Smooth muscle cell (in vitro differentiated cells): Measurements from ENCODE around the gene GPNMB. TPM values are rescaled to one million over a fixed set of nuclear protein-coding genes. Genes with fewer than 3 reads are reported as not detected.

Source experiments
- DNase-seq: peaks from one replicate; lab custom pipeline; 2025; ENCODE audit not compliant: unreplicated experiment; lab: John Stamatoyannopoulos, UW
- H2AFZ ChIP-seq: fragments of 200-600 bp; sonication (generic); 2 replicates; pipeline ENCODE4 v1.6.0; 2016; ENCODE audit warnings: antibody characterized with exemption, low read depth, mild to moderate bottlenecking
- H3F3A ChIP-seq: fragments of 200-600 bp; sonication (generic); 2 replicates; pipeline ENCODE4 v1.6.0; 2017; ENCODE audit warnings: antibody characterized with exemption, low read depth
- H3K27ac ChIP-seq: fragments of 200-600 bp; sonication (generic); 2 replicates; pipeline ENCODE4 v1.5.1; 2016; ENCODE audit warnings: low read depth, mild to moderate bottlenecking
- H3K27me3 ChIP-seq: fragments of 200-600 bp; sonication (generic); 2 replicates; pipeline ENCODE4 v1.6.1; 2016; ENCODE audit warnings: low read depth, mild to moderate bottlenecking
- H3K36me3 ChIP-seq: fragments of 200-600 bp; sonication (generic); 2 replicates; pipeline ENCODE4 v1.5.1; 2016; ENCODE audit warnings: low read depth
- H3K4me1 ChIP-seq: fragments of 200-600 bp; sonication (generic); 2 replicates; pipeline ENCODE4 v1.5.1; 2016; ENCODE audit warnings: low read depth
- H3K4me2 ChIP-seq: fragments of 200-600 bp; sonication (generic); 2 replicates; pipeline ENCODE4 v1.6.0; 2016; ENCODE audit warnings: mild to moderate bottlenecking
- H3K4me3 ChIP-seq: fragments of 200-600 bp; sonication (generic); 2 replicates; pipeline ENCODE4 v1.5.1; 2016; ENCODE audit warnings: mild to moderate bottlenecking
- H3K79me2 ChIP-seq: fragments of 200-600 bp; sonication (generic); 2 replicates; pipeline ENCODE4 v1.6.0; 2016; ENCODE audit warnings: low read depth, mild to moderate bottlenecking
- H3K9ac ChIP-seq: fragments of 200-600 bp; sonication (generic); 2 replicates; pipeline ENCODE4 v1.6.0; 2016; ENCODE audit warnings: low read depth
- H3K9me3 ChIP-seq: fragments of 200-600 bp; sonication (generic); replicated peaks from 2 replicates; pipeline ENCODE4 v1.5.1; 2016; ENCODE audit warnings: low read depth
- H4K20me1 ChIP-seq: fragments of 200-600 bp; sonication (generic); 2 replicates; pipeline ENCODE4 v1.6.0; 2016; ENCODE audit warnings: low read depth
- CTCF ChIP-seq: fragments of 200-600 bp; sonication (generic); IDR thresholded peaks from 2 replicates; pipeline ENCODE4 v1.5.1; 2017; ENCODE audit warnings: borderline replicate concordance, mild to moderate bottlenecking, antibody characterized with exemption; ENCODE audit not compliant: insufficient read depth, poor library complexity, severe bottlenecking
- WGBS: methylation state at CpG from one replicate; pipeline ENCODE4 v1.1.7; 2016; ENCODE audit warnings: low lambda C conversion rate; 5-methylcytosine and 5-hydroxymethylcytosine counted together
- polyA plus RNA-seq: library from polyadenylated mRNA; unstranded; fragments of >200 nt; fragmentation: Nextera tagmentation; extraction: Ambion mirVana; gene quantifications from 2 replicates; pipeline ENCODE4 v1.2.1, GENCODE V29; 2016
- total RNA-seq: library from RNA; depleted of rRNA; stranded (reverse); fragments of >200 nt; gene quantifications from 2 replicates; pipeline ENCODE4 v1.2.3, GENCODE V29; 2014

Gene GPNMB
- total and polyA plus RNA-seq, 2 experiments from 2014 or later, result 13.6 to 26.1 TPM

- no peaks in the 10 kb centered on the region for H3K36me3 ChIP-seq
- no peak overlapping the region for H3K4me3 ChIP-seq
- no peaks in the 10 kb centered on the region for H4K20me1 ChIP-seq
- no peak overlapping the region for H2AFZ ChIP-seq
- H3K9ac ChIP-seq, result no peak overlapping the region
- no peaks in the 10 kb centered on the region for H3K9me3 ChIP-seq
- no peak overlapping the region for H3K4me2 ChIP-seq
- no peak for TF ChIP-seq CTCF
- peaks cover 6% of the 10 kb centered on the region for H3K4me1 ChIP-seq
- no peaks in the 10 kb centered on the region for H3K79me2 ChIP-seq
- no peak for DNase-seq
- no peaks in the 10 kb centered on the region for H3K27me3 ChIP-seq
- H3F3A ChIP-seq, result peaks cover 11% of the 10 kb centered on the region
- no peak overlapping the region for H3K27ac ChIP-seq
- 89% methylated on average over 3 of the region's 3 CpGs for WGBS
Observed at GRCh38 chr7:23276947-23277346, 30.4 kb downstream of the GPNMB start.

DNA sequence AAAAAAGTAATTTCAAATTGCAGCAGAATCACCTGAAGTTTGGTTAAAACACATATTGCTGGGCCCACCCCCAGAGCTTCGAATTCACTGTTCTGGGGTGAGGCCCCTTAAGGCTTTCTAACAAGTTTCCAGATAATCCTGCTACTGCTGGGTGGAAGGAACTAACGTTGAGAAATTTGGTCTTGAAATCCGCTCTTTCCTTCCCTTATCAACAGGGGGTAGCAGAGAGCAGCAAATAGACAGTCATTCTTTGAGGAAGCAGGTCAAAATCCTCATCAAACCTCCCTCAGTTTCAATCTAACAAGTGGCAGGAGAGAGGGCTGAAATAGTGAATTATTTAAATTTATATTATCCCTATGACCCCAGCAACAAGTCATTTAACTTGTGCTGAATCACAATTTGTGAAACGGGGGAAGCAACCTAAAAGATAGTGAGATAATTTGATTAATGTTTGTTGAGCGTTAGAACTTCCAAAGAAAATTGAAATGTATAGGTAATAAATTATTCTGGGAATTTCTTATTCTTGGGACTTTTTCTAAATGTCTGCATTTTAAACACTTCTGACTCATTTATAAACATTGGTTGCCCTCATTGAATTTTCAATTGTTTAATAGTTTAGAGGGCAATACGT lies 30.9 kb downstream of the GPNMB start:
- no peak for DNase-seq
- 37% methylated on average over 6 of the region's 6 CpGs for WGBS

DNA sequence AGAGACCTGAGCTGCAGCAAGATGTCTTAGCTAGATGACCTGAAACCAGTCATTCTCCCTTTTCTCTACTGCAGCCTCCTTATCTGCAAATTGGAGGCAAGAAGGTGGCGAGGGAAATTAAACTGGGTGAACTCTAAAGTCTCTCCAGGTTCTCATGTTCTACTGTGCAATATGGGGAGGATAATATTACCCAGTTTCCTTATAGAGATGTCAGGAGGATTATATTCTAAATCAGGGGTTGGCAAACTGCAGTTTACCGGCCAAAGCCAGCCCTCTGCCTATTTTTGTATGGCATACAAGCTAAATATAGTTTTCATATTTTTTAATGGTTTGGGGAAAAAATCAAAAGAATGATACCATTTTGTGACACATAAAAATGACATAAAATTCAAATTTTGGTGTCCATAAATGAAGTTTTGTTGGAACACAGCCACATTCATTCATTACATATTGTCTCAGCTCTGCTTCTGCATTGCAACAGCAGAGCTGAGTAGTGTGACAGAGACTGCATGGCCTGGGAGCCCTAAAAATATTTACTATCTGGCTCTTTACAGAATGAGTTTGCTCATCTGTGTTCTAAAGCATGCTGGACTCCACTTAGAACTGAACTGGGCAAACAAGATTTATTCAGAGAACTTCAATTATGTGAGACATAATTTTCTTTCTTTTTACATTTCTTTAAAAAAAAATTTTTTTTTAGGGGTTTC lies 33.4 kb downstream of the GPNMB start:
- Histone ChIP-seq H3K36me3 (no peaks in the 10 kb centered on the region), H2AFZ (no peak overlapping the region), H4K20me1 (no peaks in the 10 kb centered on the region), H3K9me3 (no peaks in the 10 kb centered on the region), H3F3A (no peaks in the 10 kb centered on the region), H3K9ac (no peak overlapping the region), H3K4me2 (no peak overlapping the region), H3K79me2 (no peaks in the 10 kb centered on the region), H3K4me3 (no peak overlapping the region), H3K4me1 (no peaks in the 10 kb centered on the region), H3K27ac (no peak overlapping the region), H3K27me3 (no peaks in the 10 kb centered on the region)
- no peak for DNase-seq
- no peak for TF ChIP-seq CTCF
- WGBS, result 90% methylated on average over 2 of the region's 2 CpGs

More for the DNA sequence above, 30.9 kb downstream of the GPNMB start:
- Histone ChIP-seq H3K79me2 (no peaks in the 10 kb centered on the region), H3F3A (peaks cover 8% of the 10 kb centered on the region), H3K4me2 (no peak overlapping the region), H3K36me3 (no peaks in the 10 kb centered on the region), H2AFZ (no peak overlapping the region), H3K4me3 (no peak overlapping the region), H3K27ac (no peak overlapping the region), H3K9ac (no peak overlapping the region), H3K4me1 (peaks cover 6% of the 10 kb centered on the region), H4K20me1 (no peaks in the 10 kb centered on the region), H3K9me3 (no peaks in the 10 kb centered on the region), H3K27me3 (no peaks in the 10 kb centered on the region)
- TF ChIP-seq CTCF, result peak; percentile 71
